GM12865 (cell line): ENCODE measurements around the gene RHOH.

ENCODE experiments used
- DNase-seq: peaks from one replicate; pipeline ENCODE4 v3.0.0; 2010; ENCODE audit warnings: low read depth
- H3K4me3 ChIP-seq: 2 replicates; pipeline ENCODE4 v1.5.1; 2011; ENCODE audit warnings: mild to moderate bottlenecking, low read depth, low read length, control low read depth
- CTCF ChIP-seq: IDR thresholded peaks from 2 replicates; pipeline ENCODE4 v1.5.1; 2011; ENCODE audit warnings: low read length, control low read depth, low read depth, inconsistent platforms; ENCODE audit not compliant: insufficient read depth; ENCODE audit errors: missing control alignments

Gene RHOH

GRCh38 chr4:40256817-40257216, 60.0 kb downstream of the RHOH start:
- no peak overlapping the region for H3K4me3 ChIP-seq
- DNase-seq = no peak
- no peak for TF ChIP-seq CTCF

GRCh38 chr4:40258627-40259026, 61.8 kb downstream of the RHOH start:
- no peak for DNase-seq
- no peak for TF ChIP-seq CTCF

GRCh38 chr4:40261231-40262076, 64.6 kb downstream of the RHOH start:
- H3K4me3 ChIP-seq = no peak overlapping the region
- TF ChIP-seq CTCF = no peak
- DNase-seq = no peak

More at GRCh38 chr4:40258627-40259026, 61.8 kb downstream of the RHOH start:
- H3K4me3 ChIP-seq = no peak overlapping the region

GRCh38 chr4:40262077-40262528, 65.3 kb downstream of the RHOH start:
- no peak for DNase-seq
- no peak overlapping the region for H3K4me3 ChIP-seq
- no peak for TF ChIP-seq CTCF

GRCh38 chr4:40262861-40263260, 66.0 kb downstream of the RHOH start:
- no peak overlapping the region for H3K4me3 ChIP-seq
- DNase-seq = no peak
- TF ChIP-seq CTCF = no peak

- no peak overlapping the region for H3K4me3 ChIP-seq
- DNase-seq = no peak
- TF ChIP-seq CTCF = no peak
Observed at GRCh38 chr4:40264497-40264896, 67.7 kb downstream of the RHOH start.
